Keratinocyte (primary cell): ENCODE data around the gene CLNK. TPM values are rescaled to one million over a fixed set of nuclear protein-coding genes. Genes with fewer than 3 reads are reported as not detected.

ENCODE experiments used
- DNase-seq: peaks from one replicate; pipeline ENCODE4 v3.0.0-alpha.2; 2011; ENCODE audit warnings: low read depth, missing footprints, low spot score
- FAIRE-seq: peaks from 2 replicates; lab custom pipeline; 2011; peaks lifted over from hg19 to GRCh38; lab: Jason Lieb, UNC
- H2AFZ ChIP-seq: 2 replicates; pipeline ENCODE4 v1.6.0; 2012; ENCODE audit warnings: low read length, control low read depth, inconsistent platforms; ENCODE audit not compliant: control insufficient read depth
- H3K27ac ChIP-seq: 2 replicates; pipeline ENCODE4 v1.5.1; 2011; ENCODE audit warnings: low read length; ENCODE audit not compliant: control insufficient read depth, insufficient read depth
- H3K27me3 ChIP-seq: 3 replicates; pipeline ENCODE4 v1.6.0; 2011; ENCODE audit warnings: low read length; ENCODE audit not compliant: control insufficient read depth, insufficient read depth; ENCODE audit errors: extremely low read depth
- H3K36me3 ChIP-seq, 2 experiments: 2 replicates in 1 of 2; 3 replicates in 1 of 2; pipeline ENCODE4 v1.5.1; 2011; ENCODE audit warnings: low read length in 2 of 2, mild to moderate bottlenecking in 1 of 2; ENCODE audit not compliant: control insufficient read depth in 2 of 2, insufficient read depth in 2 of 2; ENCODE audit errors: extremely low read depth in 1 of 2
- H3K4me1 ChIP-seq: 3 replicates; pipeline ENCODE4 v1.5.1; 2011; ENCODE audit warnings: low read length; ENCODE audit not compliant: control insufficient read depth, insufficient read depth; ENCODE audit errors: extremely low read depth
- H3K4me2 ChIP-seq: 3 replicates; pipeline ENCODE4 v1.6.0; 2011; ENCODE audit warnings: low read depth, low read length; ENCODE audit not compliant: control insufficient read depth, insufficient read depth; ENCODE audit errors: extremely low read depth
- H3K4me3 ChIP-seq, 3 experiments: fragments of 200-600 bp in 1 of 3; sonication (generic) in 1 of 3; 2 replicates in 2 of 3; 3 replicates in 1 of 3; pipeline ENCODE4 v1.5.1; 2011 to 2016; ENCODE audit warnings: low read length in 3 of 3, mild to moderate bottlenecking in 3 of 3, control low read depth in 2 of 3, inconsistent platforms in 1 of 3, low read depth in 1 of 3, mixed read lengths in 1 of 3, mixed run types in 1 of 3, moderate library complexity in 1 of 3; ENCODE audit not compliant: control insufficient read depth in 2 of 3, insufficient read depth in 2 of 3; ENCODE audit errors: extremely low read depth in 1 of 3
- H3K79me2 ChIP-seq: 2 replicates; pipeline ENCODE4 v1.6.0; 2012; ENCODE audit warnings: low read length; ENCODE audit not compliant: control insufficient read depth, insufficient read depth
- H3K9ac ChIP-seq: 3 replicates; pipeline ENCODE4 v1.6.0; 2011; ENCODE audit warnings: low read length; ENCODE audit not compliant: control insufficient read depth, insufficient read depth; ENCODE audit errors: extremely low read depth
- H3K9me1 ChIP-seq: 3 replicates; pipeline ENCODE4 v1.6.0; 2011; ENCODE audit warnings: low read length; ENCODE audit not compliant: control insufficient read depth, insufficient read depth; ENCODE audit errors: extremely low read depth
- H3K9me3 ChIP-seq: 2 replicates; pipeline ENCODE4 v1.5.1; 2012; ENCODE audit warnings: low read depth, low read length; ENCODE audit not compliant: control insufficient read depth
- H4K20me1 ChIP-seq: 3 replicates; pipeline ENCODE4 v1.6.0; 2011; ENCODE audit warnings: low read length; ENCODE audit not compliant: control insufficient read depth, insufficient read depth; ENCODE audit errors: extremely low read depth
- CTCF ChIP-seq, 3 experiments: IDR thresholded peaks in 1 of 3; conservative IDR thresholded peaks in 1 of 3; optimal IDR thresholded peaks in 1 of 3; 2 replicates in 2 of 3; 3 replicates in 1 of 3; pipeline versions ENCODE3 to v1.5.1; 2011; ENCODE audit warnings: low read length in 3 of 3, mild to moderate bottlenecking in 3 of 3, moderate library complexity in 2 of 3, control low read depth in 1 of 3, inconsistent platforms in 1 of 3; ENCODE audit not compliant: insufficient read depth in 2 of 3; ENCODE audit errors: extremely low read depth in 1 of 3
- EZH2 ChIP-seq: IDR thresholded peaks from one replicate; pipeline ENCODE4 v1.6.1; 2012; ENCODE audit warnings: inconsistent platforms, mild to moderate bottlenecking, low read length, moderate library complexity
- dilution Hi-C: fragments of 300-500 bp; cut with MboI; formaldehyde crosslinking; loops from one replicate; pipeline ENCODE4 v1.7.0; 2020; ENCODE audit warnings: low sequenced_read_pairs; ENCODE audit not compliant: extremely low pct_ligation_motif_present
- polyA plus RNA-seq, 5 experiments: library from polyadenylated mRNA; depleted of rRNA in 3 of 5; stranded (reverse) in 3 of 5; stranded (forward) in 1 of 5; unstranded in 1 of 5; fragments of >200 nt; gene quantifications; 1 replicate in 1 of 5; 2 replicates in 3 of 5; 3 replicates in 1 of 5; pipeline versions ENCODE4 v1.2.1 to v1.2.3, GENCODE V29; 2011 to 2012; ENCODE audit warnings: missing spikeins in 2 of 5, low read depth in 1 of 5, low replicate concordance in 1 of 5

CLNK gene
- polyA plus RNA-seq, 1 donor (not counting 4 experiments of a cell fraction or from before 2014, with no cell fraction given), result not detected

- dilution Hi-C loops, result no loop called here
- H3K27me3 ChIP-seq, result no peaks in the 10 kb centered on the region
- H3K4me3 ChIP-seq, result no peak overlapping the region
- no peak overlapping the region for H3K4me2 ChIP-seq
- H3K79me2 ChIP-seq, result no peaks in the 10 kb centered on the region
- H3K4me1 ChIP-seq, result no peaks in the 10 kb centered on the region
- H2AFZ ChIP-seq, result no peak overlapping the region
- no peak overlapping the region for H3K9ac ChIP-seq
- H3K9me1 ChIP-seq, result no peaks in the 10 kb centered on the region
- no peaks in the 10 kb centered on the region for H4K20me1 ChIP-seq
- H3K27ac ChIP-seq, result no peak overlapping the region
- TF ChIP-seq EZH2, result no peak
- TF ChIP-seq CTCF (optimal IDR thresholded peaks at IDR 0.05 in 1 of 3, IDR thresholded peaks at IDR 0.05 in 1 of 3, conservative IDR thresholded peaks at IDR 0.05 in 1 of 3; ENCODE audit: extremely low read depth in 1 of 3, insufficient read depth in 2 of 3, low read length in 3 of 3), result no peak
- FAIRE-seq, result no peak
- no peaks in the 10 kb centered on the region for H3K9me3 ChIP-seq
- H3K36me3 ChIP-seq, result no peaks in the 10 kb centered on the region
- no peak for DNase-seq
These were observed 18.6 kb upstream of the CLNK start for GRCh38 chr4:10703156-10703555.

- no peaks in the 10 kb centered on the region for H3K79me2 ChIP-seq
- H2AFZ ChIP-seq, result no peak overlapping the region
- H3K27me3 ChIP-seq, result no peaks in the 10 kb centered on the region
- H3K36me3 ChIP-seq, result no peaks in the 10 kb centered on the region
- H3K9me3 ChIP-seq, result no peaks in the 10 kb centered on the region
- no peak for DNase-seq
- no peak overlapping the region for H3K9ac ChIP-seq
- no peak overlapping the region for H3K27ac ChIP-seq
- no peak overlapping the region for H3K4me3 ChIP-seq
- no peaks in the 10 kb centered on the region for H3K4me1 ChIP-seq
- H4K20me1 ChIP-seq, result no peaks in the 10 kb centered on the region
- H3K9me1 ChIP-seq, result no peaks in the 10 kb centered on the region
- dilution Hi-C loops, result no loop called here
- H3K4me2 ChIP-seq, result no peak overlapping the region
- no peak for FAIRE-seq
- TF ChIP-seq CTCF (optimal IDR thresholded peaks at IDR 0.05 in 1 of 3, IDR thresholded peaks at IDR 0.05 in 1 of 3, conservative IDR thresholded peaks at IDR 0.05 in 1 of 3; ENCODE audit: extremely low read depth in 1 of 3, insufficient read depth in 2 of 3, low read length in 3 of 3) (no peak), EZH2 (no peak)
These were observed 17.3 kb upstream of the CLNK start for GRCh38 chr4:10701702-10702460.
